Measurements from ENCODE around the gene CPZ. TPM values are rescaled to one million over a fixed set of nuclear protein-coding genes. Genes with fewer than 3 reads are reported as not detected.

CPZ gene
- total RNA-seq, 1 experiment from 2014 or later: 26.9 TPM

DNA sequence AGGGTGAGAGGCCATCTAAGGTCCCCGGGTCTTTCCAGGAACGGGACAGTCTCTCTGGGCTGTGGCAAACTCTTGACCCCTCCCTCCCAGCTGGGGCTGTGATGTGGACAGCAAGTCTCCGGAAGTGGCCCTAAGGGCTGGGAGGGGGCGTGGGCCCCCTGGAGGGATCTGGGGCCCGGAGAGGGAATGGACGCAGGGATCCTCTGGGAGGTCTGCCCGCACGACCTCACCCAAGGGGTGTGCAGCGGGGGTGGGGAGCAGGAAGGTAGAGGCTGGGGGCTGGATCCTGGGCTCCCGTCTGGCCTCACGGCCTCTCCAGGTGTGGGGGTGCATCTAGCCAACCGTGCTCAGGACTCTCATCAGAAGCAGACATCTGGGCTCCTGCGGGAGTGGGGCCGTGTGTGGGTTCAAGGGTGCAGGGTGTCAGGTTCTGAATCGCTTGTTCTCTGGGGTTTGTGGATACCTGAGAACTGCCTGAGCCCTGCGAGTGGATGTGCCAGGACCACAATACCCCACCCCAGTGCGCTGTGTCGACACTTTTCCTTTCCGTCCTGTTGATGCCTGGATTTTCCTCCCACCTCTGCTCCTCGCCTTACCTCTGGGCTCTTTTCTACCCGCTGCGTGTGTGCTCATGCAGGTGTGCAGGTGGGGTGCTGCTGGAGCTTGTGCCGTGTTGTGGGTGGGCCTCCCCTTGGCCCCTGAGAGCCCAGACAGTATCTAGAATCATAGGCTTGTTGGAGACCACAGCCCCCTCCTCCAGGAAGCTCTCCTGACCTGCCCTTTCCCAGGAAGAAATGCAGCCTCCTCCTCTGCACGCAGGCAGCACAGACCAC, 915 bp downstream of the CPZ start:
- no peaks in the 10 kb centered on the region for H3K36me3 Mint-ChIP-seq
- CTCF ChIA-PET: interaction anchor here (1.4 to 4.1 kb wide), 7 partner anchors 9 to 294 kb away, joined by 3 to 26 read pairs (median 4); no protein-coding TSS in a partner anchor
- no peak overlapping the region for H3K27ac Mint-ChIP-seq
- H3K9me3 Mint-ChIP-seq: no peaks in the 10 kb centered on the region
- H3K4me3 Mint-ChIP-seq: peak overlapping the region; percentile 62
- DNase-seq (ENCODE audit: low spot score) (no peak), ATAC-seq (no peak)
- POLR2A ChIA-PET: interaction anchor here (1.3 kb wide), 1 partner anchor 14 kb away, joined by 3 read pairs; no protein-coding TSS in a partner anchor
- no peak for TF ChIP-seq ATF3 (CRISPR knock-in tag; conservative IDR thresholded peaks at IDR 0.05)
- peak; percentile 39; the same call in 1 of the 2 replicates for TF ChIP-seq CREB1 (CRISPR knock-in tag; IDR thresholded peaks at IDR 0.05)
- TF ChIP-seq ZNF423 (CRISPR knock-in tag; IDR thresholded peaks at IDR 0.05): peak; percentile 55; the same call in 1 of the 2 replicates
- peaks cover 27% of the 10 kb centered on the region for H3K4me1 Mint-ChIP-seq
- H3K27me3 Mint-ChIP-seq (ENCODE audit: low read depth): no peaks in the 10 kb centered on the region; the same call in 1 of the 2 replicates

GRCh38 chr4:8594097-8595038, 1.8 kb downstream of the CPZ start:
- peak overlapping the region; percentile 62 for H3K4me3 Mint-ChIP-seq

GRCh38 chr4:8595237-8596087, 2.9 kb downstream of the CPZ start:
- H3K36me3 Mint-ChIP-seq: peaks cover 4% of the 10 kb centered on the region; the same call in 1 of the 2 replicates
- CTCF ChIA-PET: interaction anchor here (0.6 to 4.1 kb wide), 9 partner anchors 7 to 286 kb away, joined by 3 to 26 read pairs (median 3); no protein-coding TSS in a partner anchor
- no peak overlapping the region for H3K27ac Mint-ChIP-seq
- ATAC-seq (no peak), DNase-seq (ENCODE audit: low spot score) (no peak)
- H3K27me3 Mint-ChIP-seq (ENCODE audit: low read depth): no peaks in the 10 kb centered on the region; the same call in 1 of the 2 replicates
- H3K4me3 Mint-ChIP-seq: no peak overlapping the region
- POLR2A ChIA-PET: interaction anchor here (0.7 kb wide), 1 partner anchor 137 kb away, joined by 3 read pairs; no protein-coding TSS in a partner anchor
- H3K4me1 Mint-ChIP-seq: peaks cover 21% of the 10 kb centered on the region
- H3K9me3 Mint-ChIP-seq: no peaks in the 10 kb centered on the region
- TF ChIP-seq SOX15 (CRISPR knock-in tag; IDR thresholded peaks at IDR 0.05): no peak
- TF ChIP-seq HMGA2 (CRISPR knock-in tag; IDR thresholded peaks at IDR 0.05): no peak
- TF ChIP-seq GRHL2 (CRISPR knock-in tag; IDR thresholded peaks at IDR 0.05; ENCODE audit: insufficient replicate concordance, severe bottlenecking): no peak
- TF ChIP-seq ESRRA (CRISPR knock-in tag; IDR thresholded peaks at IDR 0.05; ENCODE audit: borderline replicate concordance): no peak
- no peak for TF ChIP-seq SMAD4 (CRISPR knock-in tag; IDR thresholded peaks at IDR 0.05)
- no peak for TF ChIP-seq CREB1 (CRISPR knock-in tag; IDR thresholded peaks at IDR 0.05)
- TF ChIP-seq ZNF423 (CRISPR knock-in tag; IDR thresholded peaks at IDR 0.05): no peak
- TF ChIP-seq TCF7 (CRISPR knock-in tag; IDR thresholded peaks at IDR 0.05; ENCODE audit: low read depth): no peak
- TF ChIP-seq RORB (CRISPR knock-in tag; IDR thresholded peaks at IDR 0.05): no peak
- TF ChIP-seq, protein P1, sequence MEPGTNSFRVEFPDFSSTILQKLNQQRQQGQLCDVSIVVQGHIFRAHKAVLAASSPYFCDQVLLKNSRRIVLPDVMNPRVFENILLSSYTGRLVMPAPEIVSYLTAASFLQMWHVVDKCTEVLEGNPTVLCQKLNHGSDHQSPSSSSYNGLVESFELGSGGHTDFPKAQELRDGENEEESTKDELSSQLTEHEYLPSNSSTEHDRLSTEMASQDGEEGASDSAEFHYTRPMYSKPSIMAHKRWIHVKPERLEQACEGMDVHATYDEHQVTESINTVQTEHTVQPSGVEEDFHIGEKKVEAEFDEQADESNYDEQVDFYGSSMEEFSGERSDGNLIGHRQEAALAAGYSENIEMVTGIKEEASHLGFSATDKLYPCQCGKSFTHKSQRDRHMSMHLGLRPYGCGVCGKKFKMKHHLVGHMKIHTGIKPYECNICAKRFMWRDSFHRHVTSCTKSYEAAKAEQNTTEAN (CRISPR knock-in tag; IDR thresholded peaks at IDR 0.05): no peak
- TF ChIP-seq OVOL2 (CRISPR knock-in tag; IDR thresholded peaks at IDR 0.05; ENCODE audit: borderline replicate concordance): no peak
- TF ChIP-seq ZNF232 (CRISPR knock-in tag; IDR thresholded peaks at IDR 0.05): no peak

More at GRCh38 chr4:8594097-8595038, 1.8 kb downstream of the CPZ start:
- peak; percentile 35 for ATAC-seq
- TF ChIP-seq, protein P2, sequence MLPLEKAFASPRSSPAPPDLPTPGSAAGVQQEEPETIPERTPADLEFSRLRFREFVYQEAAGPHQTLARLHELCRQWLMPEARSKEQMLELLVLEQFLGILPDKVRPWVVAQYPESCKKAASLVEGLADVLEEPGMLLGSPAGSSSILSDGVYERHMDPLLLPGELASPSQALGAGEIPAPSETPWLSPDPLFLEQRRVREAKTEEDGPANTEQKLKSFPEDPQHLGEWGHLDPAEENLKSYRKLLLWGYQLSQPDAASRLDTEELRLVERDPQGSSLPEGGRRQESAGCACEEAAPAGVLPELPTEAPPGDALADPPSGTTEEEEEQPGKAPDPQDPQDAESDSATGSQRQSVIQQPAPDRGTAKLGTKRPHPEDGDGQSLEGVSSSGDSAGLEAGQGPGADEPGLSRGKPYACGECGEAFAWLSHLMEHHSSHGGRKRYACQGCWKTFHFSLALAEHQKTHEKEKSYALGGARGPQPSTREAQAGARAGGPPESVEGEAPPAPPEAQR (CRISPR knock-in tag; IDR thresholded peaks at IDR 0.05): no peak
- TF ChIP-seq CTCF (IDR thresholded peaks at IDR 0.05): peak; percentile 32; the same call in 1 of the 2 replicates
- TF ChIP-seq TEAD4 (CRISPR knock-in tag; IDR thresholded peaks at IDR 0.05): no peak
- TF ChIP-seq ATF3 (CRISPR knock-in tag; conservative IDR thresholded peaks at IDR 0.05): no peak
- no peak for TF ChIP-seq OVOL2 (CRISPR knock-in tag; IDR thresholded peaks at IDR 0.05; ENCODE audit: borderline replicate concordance)
- Mint-ChIP-seq H3K4me1 (peaks cover 27% of the 10 kb centered on the region), H3K27me3 (ENCODE audit: low read depth) (no peaks in the 10 kb centered on the region; the same call in 1 of the 2 replicates), H3K9me3 (no peaks in the 10 kb centered on the region), H3K27ac (no peak overlapping the region), H3K36me3 (peaks cover 3% of the 10 kb centered on the region; the same call in 1 of the 2 replicates)
- peak; percentile 70 for DNase-seq (ENCODE audit: low spot score)
- ChIA-PET CTCF (interaction anchor here (0.6 to 4.1 kb wide), 10 partner anchors 8 to 287 kb away, joined by 3 to 26 read pairs (median 3); no protein-coding TSS in a partner anchor), POLR2A (interaction anchor here (0.7 kb wide), 1 partner anchor 136 kb away, joined by 3 read pairs; no protein-coding TSS in a partner anchor)
